Keratinocyte (primary cell): ENCODE results near the gene KRTAP5-2. TPM values are rescaled to one million over a fixed set of nuclear protein-coding genes. Genes with fewer than 3 reads are reported as not detected.

ENCODE experiments used
- DNase-seq: peaks from one replicate; pipeline ENCODE4 v3.0.0-alpha.2; 2011; ENCODE audit warnings: low read depth, missing footprints, low spot score
- FAIRE-seq: peaks from 2 replicates; lab custom pipeline; 2011; peaks lifted over from hg19 to GRCh38; lab: Jason Lieb, UNC
- H2AFZ ChIP-seq: 2 replicates; pipeline ENCODE4 v1.6.0; 2012; ENCODE audit warnings: low read length, control low read depth, inconsistent platforms; ENCODE audit not compliant: control insufficient read depth
- H3K27ac ChIP-seq: 2 replicates; pipeline ENCODE4 v1.5.1; 2011; ENCODE audit warnings: low read length; ENCODE audit not compliant: control insufficient read depth, insufficient read depth
- H3K27me3 ChIP-seq: 3 replicates; pipeline ENCODE4 v1.6.0; 2011; ENCODE audit warnings: low read length; ENCODE audit not compliant: control insufficient read depth, insufficient read depth; ENCODE audit errors: extremely low read depth
- H3K36me3 ChIP-seq, 2 experiments: 2 replicates in 1 of 2; 3 replicates in 1 of 2; pipeline ENCODE4 v1.5.1; 2011; ENCODE audit warnings: low read length in 2 of 2, mild to moderate bottlenecking in 1 of 2; ENCODE audit not compliant: control insufficient read depth in 2 of 2, insufficient read depth in 2 of 2; ENCODE audit errors: extremely low read depth in 1 of 2
- H3K4me1 ChIP-seq: 3 replicates; pipeline ENCODE4 v1.5.1; 2011; ENCODE audit warnings: low read length; ENCODE audit not compliant: control insufficient read depth, insufficient read depth; ENCODE audit errors: extremely low read depth
- H3K4me2 ChIP-seq: 3 replicates; pipeline ENCODE4 v1.6.0; 2011; ENCODE audit warnings: low read depth, low read length; ENCODE audit not compliant: control insufficient read depth, insufficient read depth; ENCODE audit errors: extremely low read depth
- H3K4me3 ChIP-seq, 3 experiments: fragments of 200-600 bp in 1 of 3; sonication (generic) in 1 of 3; 2 replicates in 2 of 3; 3 replicates in 1 of 3; pipeline ENCODE4 v1.5.1; 2011 to 2016; ENCODE audit warnings: low read length in 3 of 3, mild to moderate bottlenecking in 3 of 3, control low read depth in 2 of 3, inconsistent platforms in 1 of 3, low read depth in 1 of 3, mixed read lengths in 1 of 3, mixed run types in 1 of 3, moderate library complexity in 1 of 3; ENCODE audit not compliant: control insufficient read depth in 2 of 3, insufficient read depth in 2 of 3; ENCODE audit errors: extremely low read depth in 1 of 3
- H3K79me2 ChIP-seq: 2 replicates; pipeline ENCODE4 v1.6.0; 2012; ENCODE audit warnings: low read length; ENCODE audit not compliant: control insufficient read depth, insufficient read depth
- H3K9ac ChIP-seq: 3 replicates; pipeline ENCODE4 v1.6.0; 2011; ENCODE audit warnings: low read length; ENCODE audit not compliant: control insufficient read depth, insufficient read depth; ENCODE audit errors: extremely low read depth
- H3K9me1 ChIP-seq: 3 replicates; pipeline ENCODE4 v1.6.0; 2011; ENCODE audit warnings: low read length; ENCODE audit not compliant: control insufficient read depth, insufficient read depth; ENCODE audit errors: extremely low read depth
- H3K9me3 ChIP-seq: 2 replicates; pipeline ENCODE4 v1.5.1; 2012; ENCODE audit warnings: low read depth, low read length; ENCODE audit not compliant: control insufficient read depth
- H4K20me1 ChIP-seq: 3 replicates; pipeline ENCODE4 v1.6.0; 2011; ENCODE audit warnings: low read length; ENCODE audit not compliant: control insufficient read depth, insufficient read depth; ENCODE audit errors: extremely low read depth
- EZH2 ChIP-seq: IDR thresholded peaks from one replicate; pipeline ENCODE4 v1.6.1; 2012; ENCODE audit warnings: inconsistent platforms, mild to moderate bottlenecking, low read length, moderate library complexity
- dilution Hi-C: fragments of 300-500 bp; cut with MboI; formaldehyde crosslinking; loops from one replicate; pipeline ENCODE4 v1.7.0; 2020; ENCODE audit warnings: low sequenced_read_pairs; ENCODE audit not compliant: extremely low pct_ligation_motif_present
- polyA plus RNA-seq, 5 experiments: library from polyadenylated mRNA; depleted of rRNA in 3 of 5; stranded (reverse) in 3 of 5; stranded (forward) in 1 of 5; unstranded in 1 of 5; fragments of >200 nt; gene quantifications; 1 replicate in 1 of 5; 2 replicates in 3 of 5; 3 replicates in 1 of 5; pipeline versions ENCODE4 v1.2.1 to v1.2.3, GENCODE V29; 2011 to 2012; ENCODE audit warnings: missing spikeins in 2 of 5, low read depth in 1 of 5, low replicate concordance in 1 of 5
- TF ChIP-seq, protein P1 (sequence below), 3 experiments: IDR thresholded peaks in 1 of 3; conservative IDR thresholded peaks in 1 of 3; optimal IDR thresholded peaks in 1 of 3; 2 replicates in 2 of 3; 3 replicates in 1 of 3; pipeline versions ENCODE3 to v1.5.1; 2011; ENCODE audit warnings: low read length in 3 of 3, mild to moderate bottlenecking in 3 of 3, moderate library complexity in 2 of 3, control low read depth in 1 of 3, inconsistent platforms in 1 of 3; ENCODE audit not compliant: insufficient read depth in 2 of 3; ENCODE audit errors: extremely low read depth in 1 of 3

The KRTAP5-2 gene
- polyA plus RNA-seq, 1 donor (not counting 4 experiments of a cell fraction or from before 2014, with no cell fraction given), result not detected

DNA sequence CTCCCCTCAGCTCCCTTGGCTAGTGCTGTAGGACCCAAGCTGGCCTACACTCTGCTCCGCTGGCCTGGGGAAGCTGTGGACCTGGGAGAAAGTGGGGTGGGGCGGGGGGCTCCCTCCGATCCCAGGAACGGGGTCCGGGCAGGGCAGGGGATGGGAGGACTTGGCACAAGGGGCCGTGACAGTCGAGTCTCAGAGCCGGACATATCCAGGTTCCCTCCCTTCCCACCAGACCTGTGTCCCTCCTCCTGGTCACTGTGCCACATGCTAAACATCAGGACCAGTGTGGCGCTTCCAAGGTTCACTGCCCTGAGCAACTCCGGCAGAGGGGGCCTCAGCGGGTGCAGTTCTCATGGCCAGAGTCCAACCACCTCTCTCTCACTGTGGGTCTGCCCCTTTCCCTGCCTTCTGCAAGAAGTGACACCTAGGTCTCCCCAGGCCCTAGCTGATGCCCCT is 28.1 kb downstream of the KRTAP5-2 start:
- Histone ChIP-seq H3K9me3 (no peaks in the 10 kb centered on the region), H3K4me2 (no peak overlapping the region), H3K36me3 (no peaks in the 10 kb centered on the region), H3K4me1 (no peaks in the 10 kb centered on the region), H3K27ac (no peak overlapping the region), H3K27me3 (peaks cover 37% of the 10 kb centered on the region), H3K79me2 (no peaks in the 10 kb centered on the region), H3K9me1 (no peaks in the 10 kb centered on the region), H4K20me1 (peaks cover 2% of the 10 kb centered on the region), H2AFZ (no peak overlapping the region), H3K9ac (no peak overlapping the region), H3K4me3 (no peak overlapping the region)
- no peak for FAIRE-seq
- dilution Hi-C loops, result no loop called here
- TF ChIP-seq, protein P1, sequence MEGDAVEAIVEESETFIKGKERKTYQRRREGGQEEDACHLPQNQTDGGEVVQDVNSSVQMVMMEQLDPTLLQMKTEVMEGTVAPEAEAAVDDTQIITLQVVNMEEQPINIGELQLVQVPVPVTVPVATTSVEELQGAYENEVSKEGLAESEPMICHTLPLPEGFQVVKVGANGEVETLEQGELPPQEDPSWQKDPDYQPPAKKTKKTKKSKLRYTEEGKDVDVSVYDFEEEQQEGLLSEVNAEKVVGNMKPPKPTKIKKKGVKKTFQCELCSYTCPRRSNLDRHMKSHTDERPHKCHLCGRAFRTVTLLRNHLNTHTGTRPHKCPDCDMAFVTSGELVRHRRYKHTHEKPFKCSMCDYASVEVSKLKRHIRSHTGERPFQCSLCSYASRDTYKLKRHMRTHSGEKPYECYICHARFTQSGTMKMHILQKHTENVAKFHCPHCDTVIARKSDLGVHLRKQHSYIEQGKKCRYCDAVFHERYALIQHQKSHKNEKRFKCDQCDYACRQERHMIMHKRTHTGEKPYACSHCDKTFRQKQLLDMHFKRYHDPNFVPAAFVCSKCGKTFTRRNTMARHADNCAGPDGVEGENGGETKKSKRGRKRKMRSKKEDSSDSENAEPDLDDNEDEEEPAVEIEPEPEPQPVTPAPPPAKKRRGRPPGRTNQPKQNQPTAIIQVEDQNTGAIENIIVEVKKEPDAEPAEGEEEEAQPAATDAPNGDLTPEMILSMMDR (optimal IDR thresholded peaks at IDR 0.05 in 1 of 3, IDR thresholded peaks at IDR 0.05 in 1 of 3, conservative IDR thresholded peaks at IDR 0.05 in 1 of 3; ENCODE audit: extremely low read depth in 1 of 3, insufficient read depth in 2 of 3, low read length in 3 of 3), result no peak
- no peak for TF ChIP-seq EZH2
- no peak for DNase-seq

DNA sequence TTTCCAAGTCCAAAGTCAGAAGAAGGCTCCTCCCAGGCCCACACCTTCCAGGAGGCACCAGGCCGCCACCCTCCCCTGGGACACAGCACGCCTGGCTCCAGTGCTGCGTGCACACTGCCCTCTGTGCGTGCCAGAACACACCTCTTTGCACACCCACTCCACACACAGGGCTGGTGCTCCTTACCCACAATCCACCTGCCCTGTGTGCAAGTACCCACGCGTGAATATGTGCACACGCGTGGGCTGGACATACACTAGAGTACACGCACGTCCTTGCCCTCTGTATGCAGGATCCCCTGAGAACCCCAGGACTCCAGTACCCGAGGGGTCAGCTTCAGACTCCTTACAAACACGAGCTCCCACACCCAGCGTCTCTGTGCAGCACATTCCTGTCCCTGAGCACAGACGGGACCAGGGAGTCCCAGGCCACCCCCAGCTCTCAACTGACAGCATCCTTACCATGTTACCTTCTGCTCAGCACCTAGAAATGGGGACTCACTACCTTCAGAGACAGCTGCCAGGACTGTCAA is 28.8 kb downstream of the KRTAP5-2 start:
- Histone ChIP-seq H4K20me1 (peaks cover 2% of the 10 kb centered on the region), H3K27ac (no peak overlapping the region)

More for the DNA sequence above, 28.8 kb downstream of the KRTAP5-2 start:
- H3K4me1 ChIP-seq, result no peaks in the 10 kb centered on the region
- H3K79me2 ChIP-seq, result no peaks in the 10 kb centered on the region
- no peak overlapping the region for H3K4me2 ChIP-seq
- H2AFZ ChIP-seq, result no peak overlapping the region
- no peak for TF ChIP-seq EZH2
- TF ChIP-seq, protein P1 (optimal IDR thresholded peaks at IDR 0.05 in 1 of 3, IDR thresholded peaks at IDR 0.05 in 1 of 3, conservative IDR thresholded peaks at IDR 0.05 in 1 of 3; ENCODE audit: extremely low read depth in 1 of 3, insufficient read depth in 2 of 3, low read length in 3 of 3), result no peak
- H3K4me3 ChIP-seq, result no peak overlapping the region
- H3K36me3 ChIP-seq, result no peaks in the 10 kb centered on the region
- peaks cover 37% of the 10 kb centered on the region for H3K27me3 ChIP-seq
- H3K9me3 ChIP-seq, result no peaks in the 10 kb centered on the region
- no peak for DNase-seq
- no peak overlapping the region for H3K9ac ChIP-seq
- no peak for FAIRE-seq
- H3K9me1 ChIP-seq, result no peaks in the 10 kb centered on the region
- dilution Hi-C loops, result no loop called here
